Keratinocyte (primary cell): ENCODE data around the gene EVL.

Source experiments
- CTCF ChIP-seq, 3 experiments: IDR thresholded peaks in 1 of 3; conservative IDR thresholded peaks in 1 of 3; optimal IDR thresholded peaks in 1 of 3; 2 replicates in 2 of 3; 3 replicates in 1 of 3; pipeline versions ENCODE3 to v1.5.1; 2011; ENCODE audit warnings: low read length in 3 of 3, mild to moderate bottlenecking in 3 of 3, moderate library complexity in 2 of 3, control low read depth in 1 of 3, inconsistent platforms in 1 of 3; ENCODE audit not compliant: insufficient read depth in 2 of 3; ENCODE audit errors: extremely low read depth in 1 of 3
- EZH2 ChIP-seq: IDR thresholded peaks from one replicate; pipeline ENCODE4 v1.6.1; 2012; ENCODE audit warnings: inconsistent platforms, mild to moderate bottlenecking, low read length, moderate library complexity

- TF ChIP-seq CTCF (optimal IDR thresholded peaks at IDR 0.05 in 1 of 3, IDR thresholded peaks at IDR 0.05 in 1 of 3, conservative IDR thresholded peaks at IDR 0.05 in 1 of 3; ENCODE audit: extremely low read depth in 1 of 3, insufficient read depth in 2 of 3, low read length in 3 of 3) (no peak), EZH2 (no peak)
These were observed 27.2 kb upstream of the EVL start for GRCh38 chr14:100038065-100038464.
